Progenitor cell of endocrine pancreas (in vitro differentiated cells): ENCODE results near the gene MICALL1. TPM values are rescaled to one million over a fixed set of nuclear protein-coding genes. Genes with fewer than 3 reads are reported as not detected.
"Not testable (repeated sequence)": the region's sequence is repeated elsewhere in the genome, so short reads cannot be mapped to it uniquely, and the experiment has no call there.

ENCODE experiments used
- DNase-seq: peaks from one replicate; pipeline ENCODE4 v3.0.0; 2021; ENCODE audit warnings: low spot score; ENCODE audit not compliant: unreplicated experiment
- H3K27ac Mint-ChIP-seq: 2 replicates; pipeline ENCODE4 v1.8.0; 2021; ENCODE audit warnings: mild to moderate bottlenecking, moderate library complexity, mixed read lengths
- H3K27me3 Mint-ChIP-seq: 2 replicates; pipeline ENCODE4 v1.8.0; 2021; ENCODE audit warnings: mixed read lengths
- H3K36me3 Mint-ChIP-seq: 2 replicates; pipeline ENCODE4 v1.8.0; 2022; ENCODE audit warnings: mixed read lengths; ENCODE audit not compliant: insufficient read depth
- H3K4me1 Mint-ChIP-seq: 2 replicates; pipeline ENCODE4 v1.8.0; 2021; ENCODE audit warnings: low read depth, mixed read lengths
- H3K4me3 Mint-ChIP-seq: 2 replicates; pipeline ENCODE4 v1.8.0; 2021; ENCODE audit warnings: low read depth, mild to moderate bottlenecking, moderate library complexity, mixed read lengths
- H3K9me3 Mint-ChIP-seq: 2 replicates; pipeline ENCODE4 v1.8.0; 2021; ENCODE audit warnings: low read depth, mixed read lengths
- total RNA-seq: library from RNA; stranded (reverse); gene quantifications from 2 replicates; pipeline ENCODE4 v1.2.1, GENCODE V29; 2021
- TF ChIP-seq, protein P1 (sequence below): fragments of 200-600 bp; sonication (generic); IDR thresholded peaks from one replicate; pipeline ENCODE4 v1.5.0; 2021; ENCODE audit warnings: antibody characterized with exemption, mild to moderate bottlenecking; ENCODE audit not compliant: unreplicated experiment

MICALL1 gene
- total RNA-seq, 1 donor from 2014 or later, result 42.8 TPM

GRCh38 chr22:37940698-37941376 is 34.7 kb downstream of the MICALL1 start:
- DNase-seq, result no peak
- TF ChIP-seq, protein P1, sequence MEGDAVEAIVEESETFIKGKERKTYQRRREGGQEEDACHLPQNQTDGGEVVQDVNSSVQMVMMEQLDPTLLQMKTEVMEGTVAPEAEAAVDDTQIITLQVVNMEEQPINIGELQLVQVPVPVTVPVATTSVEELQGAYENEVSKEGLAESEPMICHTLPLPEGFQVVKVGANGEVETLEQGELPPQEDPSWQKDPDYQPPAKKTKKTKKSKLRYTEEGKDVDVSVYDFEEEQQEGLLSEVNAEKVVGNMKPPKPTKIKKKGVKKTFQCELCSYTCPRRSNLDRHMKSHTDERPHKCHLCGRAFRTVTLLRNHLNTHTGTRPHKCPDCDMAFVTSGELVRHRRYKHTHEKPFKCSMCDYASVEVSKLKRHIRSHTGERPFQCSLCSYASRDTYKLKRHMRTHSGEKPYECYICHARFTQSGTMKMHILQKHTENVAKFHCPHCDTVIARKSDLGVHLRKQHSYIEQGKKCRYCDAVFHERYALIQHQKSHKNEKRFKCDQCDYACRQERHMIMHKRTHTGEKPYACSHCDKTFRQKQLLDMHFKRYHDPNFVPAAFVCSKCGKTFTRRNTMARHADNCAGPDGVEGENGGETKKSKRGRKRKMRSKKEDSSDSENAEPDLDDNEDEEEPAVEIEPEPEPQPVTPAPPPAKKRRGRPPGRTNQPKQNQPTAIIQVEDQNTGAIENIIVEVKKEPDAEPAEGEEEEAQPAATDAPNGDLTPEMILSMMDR, result no peak
- no peaks in the 10 kb centered on the region for H3K9me3 Mint-ChIP-seq
- H3K27ac Mint-ChIP-seq, result no peak overlapping the region
- no peaks in the 10 kb centered on the region for H3K27me3 Mint-ChIP-seq
- H3K4me3 Mint-ChIP-seq, result no peak overlapping the region
- H3K36me3 Mint-ChIP-seq, result peaks cover 22% of the 10 kb centered on the region
- H3K4me1 Mint-ChIP-seq, result peaks cover 2% of the 10 kb centered on the region

DNA sequence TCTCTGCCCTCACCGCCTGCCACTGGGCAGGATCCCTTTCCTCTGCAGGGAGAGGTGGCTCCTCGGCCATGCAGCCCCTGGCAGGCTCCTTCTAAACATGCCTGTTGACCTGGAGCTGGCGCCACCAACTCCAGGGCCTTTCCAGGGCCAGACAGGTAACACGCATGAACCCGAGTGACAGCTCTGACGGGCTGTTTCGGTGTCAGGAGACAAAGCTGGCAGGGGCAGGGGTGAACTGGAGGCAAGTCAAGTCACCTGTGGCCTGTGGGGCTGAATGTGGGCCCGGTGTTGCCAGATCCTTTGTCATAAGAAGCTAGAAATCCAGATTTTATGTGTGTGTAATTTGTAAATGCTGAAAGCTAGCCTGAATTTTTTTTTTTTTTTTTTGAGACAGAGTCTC is 36.0 kb downstream of the MICALL1 start:
- Mint-ChIP-seq H3K36me3 (peaks cover 19% of the 10 kb centered on the region), H3K4me1 (peaks cover 2% of the 10 kb centered on the region), H3K27me3 (no peaks in the 10 kb centered on the region), H3K9me3 (no peaks in the 10 kb centered on the region), H3K4me3 (no peak overlapping the region), H3K27ac (no peak overlapping the region)
- no peak for DNase-seq
- TF ChIP-seq, protein P1, result no peak

DNA sequence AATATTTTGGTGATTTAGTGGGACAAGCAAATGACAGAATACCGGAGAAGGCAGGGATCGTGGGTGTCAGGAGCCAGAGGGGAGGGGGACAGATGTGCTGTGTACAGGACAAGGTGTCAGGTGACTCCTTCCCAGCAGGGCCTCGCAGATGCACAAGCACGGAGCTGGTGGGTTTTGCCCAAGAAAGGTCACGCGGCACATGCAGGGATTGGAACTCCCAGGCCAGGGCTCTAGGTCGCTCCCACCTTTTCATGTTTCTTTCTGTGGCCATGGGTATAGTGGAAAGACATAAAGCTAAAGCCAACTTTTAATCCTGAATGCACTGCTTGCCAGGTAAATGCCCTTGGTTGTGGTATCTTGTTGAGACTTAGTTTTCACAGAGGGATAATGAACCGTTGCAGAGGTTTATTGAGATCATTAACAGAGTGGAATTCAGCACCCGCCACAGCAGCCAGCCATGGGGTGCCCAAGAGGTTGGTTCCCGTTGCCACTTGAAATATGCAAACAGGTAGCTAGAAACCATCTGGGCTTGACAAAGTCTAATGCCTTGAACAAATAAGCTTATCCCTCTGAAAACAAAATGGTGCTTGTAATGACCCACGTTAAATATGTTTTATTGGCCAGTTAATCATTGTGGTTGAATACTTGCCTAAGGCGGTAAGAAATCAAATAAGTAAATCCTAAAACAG is 37.2 kb downstream of the MICALL1 start:
- DNase-seq, result no peak
- Mint-ChIP-seq H3K27ac (no peak overlapping the region), H3K4me3 (no peak overlapping the region), H3K27me3 (no peaks in the 10 kb centered on the region), H3K36me3 (peaks cover 14% of the 10 kb centered on the region), H3K4me1 (peaks cover 2% of the 10 kb centered on the region), H3K9me3 (no peaks in the 10 kb centered on the region)
- TF ChIP-seq, protein P1, result no peak

DNA sequence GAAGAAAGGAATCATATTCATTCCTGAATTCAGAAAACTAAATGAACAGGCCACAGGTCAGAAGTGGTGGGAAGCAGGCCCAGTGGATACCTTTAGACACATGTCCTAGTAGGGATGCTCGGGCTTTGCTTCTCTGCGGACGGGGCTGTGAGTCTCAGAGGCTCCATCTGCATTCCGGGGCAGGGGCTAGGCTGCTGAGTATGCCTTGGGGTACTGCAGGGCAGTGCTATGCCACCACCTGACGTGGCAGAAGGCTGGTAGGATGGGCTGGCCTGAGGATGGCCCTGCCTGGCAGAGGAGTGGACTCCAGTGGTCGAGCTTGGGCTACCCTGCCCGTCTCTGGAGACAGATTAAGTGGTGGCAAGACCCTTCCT is 37.7 kb downstream of the MICALL1 start:
- no peaks in the 10 kb centered on the region for H3K27me3 Mint-ChIP-seq
- H3K9me3 Mint-ChIP-seq, result no peaks in the 10 kb centered on the region
- H3K4me1 Mint-ChIP-seq, result peaks cover 2% of the 10 kb centered on the region
- no peak for DNase-seq
- H3K36me3 Mint-ChIP-seq, result peaks cover 14% of the 10 kb centered on the region
- TF ChIP-seq, protein P1, result no peak
- no peak overlapping the region for H3K4me3 Mint-ChIP-seq
- H3K27ac Mint-ChIP-seq, result no peak overlapping the region

GRCh38 chr22:37944423-37944822 is 38.3 kb downstream of the MICALL1 start:
- H3K36me3 Mint-ChIP-seq, result peaks cover 14% of the 10 kb centered on the region
- not testable (repeated sequence) for H3K27me3 Mint-ChIP-seq, H3K4me1 Mint-ChIP-seq, DNase-seq, H3K4me3 Mint-ChIP-seq, H3K9me3 Mint-ChIP-seq, H3K27ac Mint-ChIP-seq

DNA sequence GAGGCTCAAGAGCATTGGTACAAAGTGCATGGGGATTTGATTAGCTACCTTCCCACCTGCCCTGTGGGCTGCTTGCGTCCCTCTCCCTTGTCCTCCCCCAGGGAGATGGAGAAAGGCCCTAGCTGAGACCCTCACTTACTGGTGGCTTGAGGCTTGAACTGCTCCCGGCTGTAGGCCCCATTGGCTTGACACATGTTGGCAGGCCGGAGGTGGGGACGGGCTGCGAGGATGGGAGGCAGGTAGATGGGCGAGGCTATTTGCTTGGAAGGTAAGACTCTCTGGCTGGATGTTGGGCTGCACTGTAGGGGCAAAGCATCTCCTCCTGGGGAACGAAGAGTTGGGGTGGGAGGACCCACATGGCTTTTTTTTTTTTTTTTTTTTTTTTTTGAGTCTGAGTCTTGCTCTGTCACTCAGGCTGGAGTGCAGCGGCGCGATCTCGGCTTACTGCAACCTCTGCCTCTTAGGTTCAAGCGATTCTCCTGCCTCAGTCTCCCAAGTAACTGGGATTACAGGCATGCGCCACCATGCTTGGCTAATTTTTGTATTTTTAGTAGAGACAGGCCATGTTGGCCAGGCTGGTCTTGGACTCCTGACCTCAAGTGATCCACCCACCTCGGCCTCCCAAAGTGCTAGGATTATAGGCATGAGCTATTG is 41.2 kb downstream of the MICALL1 start:
- not testable (repeated sequence) for H3K4me3 Mint-ChIP-seq, H3K27ac Mint-ChIP-seq, H3K9me3 Mint-ChIP-seq, H3K36me3 Mint-ChIP-seq, DNase-seq, H3K27me3 Mint-ChIP-seq, H3K4me1 Mint-ChIP-seq
